ENCODE data around the gene ELP6.

Gene ELP6

GRCh38 chr3:47513125-47513929 lies at the start of gene ELP6:
Gene ELP6 (minus strand): TSS chr3:47513712. CDS start chr3:47513590, 122 bp downstream.
- Histone ChIP-seq H3K36me3 (ENCODE audit: control insufficient read depth in 2 of 2, insufficient read depth in 2 of 2, low read length in 2 of 2) (peaks cover 7 to 10% of the 10 kb centered on the region in 2 donors), H3K4me1 (ENCODE audit: control insufficient read depth, insufficient read depth, low read length) (peaks cover 14% of the 10 kb centered on the region), H3K27me3 (ENCODE audit: control insufficient read depth in 1 of 2, insufficient read depth in 2 of 2, low read length in 2 of 2) (no peaks in the 10 kb centered on the region), H3K27ac (ENCODE audit: low read length) (peak within 1 kb of the TSS; percentile 89), H3K4me3 (ENCODE audit: low read length in 2 of 2) (peak within 1 kb of the TSS; percentile 94 to 99), H3K9ac (ENCODE audit: low read length in 2 of 2) (peak within 1 kb of the TSS; percentile 86 to 89), H3K9me3 (ENCODE audit: control insufficient read depth in 2 of 2, low read length in 2 of 2) (no peaks in the 10 kb centered on the region)

GRCh38 chr3:47556351-47556750 lies 42.8 kb upstream of the ELP6 start:
- Histone ChIP-seq H3K27ac (ENCODE audit: low read length) (peak overlapping the region; percentile 64), H3K36me3 (ENCODE audit: control insufficient read depth in 2 of 2, insufficient read depth in 2 of 2, low read length in 2 of 2) (no peaks in the 10 kb centered on the region), H3K4me3 (ENCODE audit: low read length in 2 of 2) (no peak overlapping the region)

GRCh38 chr3:47554335-47554734 lies 40.8 kb upstream of the ELP6 start:
- H3K9me3 ChIP-seq (ENCODE audit: control insufficient read depth in 2 of 2, low read length in 2 of 2), result peaks cover 2 to 7% of the 10 kb centered on the region in 2 donors
- no peak overlapping the region for H3K9ac ChIP-seq (ENCODE audit: low read length in 2 of 2)
- H3K27ac ChIP-seq (ENCODE audit: low read length), result no peak overlapping the region
- H3K4me3 ChIP-seq (ENCODE audit: low read length in 2 of 2), result no peak overlapping the region
- H3K36me3 ChIP-seq (ENCODE audit: control insufficient read depth in 2 of 2, insufficient read depth in 2 of 2, low read length in 2 of 2), result no peaks in the 10 kb centered on the region
- peaks cover 4% of the 10 kb centered on the region for H3K4me1 ChIP-seq (ENCODE audit: control insufficient read depth, insufficient read depth, low read length)
- H3K27me3 ChIP-seq (ENCODE audit: control insufficient read depth in 1 of 2, insufficient read depth in 2 of 2, low read length in 2 of 2), result no peaks in the 10 kb centered on the region

More at GRCh38 chr3:47556351-47556750, 42.8 kb upstream of the ELP6 start:
- Histone ChIP-seq H3K4me1 (ENCODE audit: control insufficient read depth, insufficient read depth, low read length) (peaks cover 4% of the 10 kb centered on the region), H3K9ac (ENCODE audit: low read length in 2 of 2) (no peak overlapping the region), H3K27me3 (ENCODE audit: control insufficient read depth in 1 of 2, insufficient read depth in 2 of 2, low read length in 2 of 2) (no peaks in the 10 kb centered on the region), H3K9me3 (ENCODE audit: control insufficient read depth in 2 of 2, low read length in 2 of 2) (peaks cover 2 to 7% of the 10 kb centered on the region in 2 donors)

GRCh38 chr3:47553407-47553806 lies 39.9 kb upstream of the ELP6 start:
- H3K27me3 ChIP-seq (ENCODE audit: control insufficient read depth in 1 of 2, insufficient read depth in 2 of 2, low read length in 2 of 2), result no peaks in the 10 kb centered on the region
- H3K4me1 ChIP-seq (ENCODE audit: control insufficient read depth, insufficient read depth, low read length), result peaks cover 4% of the 10 kb centered on the region
- H3K9ac ChIP-seq (ENCODE audit: low read length in 2 of 2), result no peak overlapping the region
- H3K27ac ChIP-seq (ENCODE audit: low read length), result no peak overlapping the region
- H3K36me3 ChIP-seq (ENCODE audit: control insufficient read depth in 2 of 2, insufficient read depth in 2 of 2, low read length in 2 of 2), result no peaks in the 10 kb centered on the region
- no peak overlapping the region for H3K4me3 ChIP-seq (ENCODE audit: low read length in 2 of 2)
- H3K9me3 ChIP-seq (ENCODE audit: control insufficient read depth in 2 of 2, low read length in 2 of 2), result peaks cover 2 to 7% of the 10 kb centered on the region in 2 donors

- Histone ChIP-seq H3K9me3 (ENCODE audit: control insufficient read depth in 2 of 2, low read length in 2 of 2) (no peaks in the 10 kb centered on the region), H3K4me1 (ENCODE audit: control insufficient read depth, insufficient read depth, low read length) (peaks cover 14% of the 10 kb centered on the region), H3K4me3 (ENCODE audit: low read length in 2 of 2) (no peak overlapping the region), H3K9ac (ENCODE audit: low read length in 2 of 2) (peak overlapping the region in 1 of 2 donors; percentile 29), H3K27me3 (ENCODE audit: control insufficient read depth in 1 of 2, insufficient read depth in 2 of 2, low read length in 2 of 2) (no peaks in the 10 kb centered on the region), H3K27ac (ENCODE audit: low read length) (peak overlapping the region; percentile 76), H3K36me3 (ENCODE audit: control insufficient read depth in 2 of 2, insufficient read depth in 2 of 2, low read length in 2 of 2) (no peaks in the 10 kb centered on the region)
Observed at GRCh38 chr3:47542471-47543173, 29.1 kb upstream of the ELP6 start.

- H3K4me1 ChIP-seq (ENCODE audit: control insufficient read depth, insufficient read depth, low read length), result peaks cover 14% of the 10 kb centered on the region
- no peaks in the 10 kb centered on the region for H3K36me3 ChIP-seq (ENCODE audit: control insufficient read depth in 2 of 2, insufficient read depth in 2 of 2, low read length in 2 of 2)
- no peaks in the 10 kb centered on the region for H3K27me3 ChIP-seq (ENCODE audit: control insufficient read depth in 1 of 2, insufficient read depth in 2 of 2, low read length in 2 of 2)
- H3K4me3 ChIP-seq (ENCODE audit: low read length in 2 of 2), result no peak overlapping the region
- no peak overlapping the region for H3K9ac ChIP-seq (ENCODE audit: low read length in 2 of 2)
- H3K27ac ChIP-seq (ENCODE audit: low read length), result no peak overlapping the region
- H3K9me3 ChIP-seq (ENCODE audit: control insufficient read depth in 2 of 2, low read length in 2 of 2), result no peaks in the 10 kb centered on the region
Observed at GRCh38 chr3:47541583-47542108, 28.1 kb upstream of the ELP6 start.

GRCh38 chr3:47540281-47540680 lies 26.8 kb upstream of the ELP6 start:
- Histone ChIP-seq H3K4me1 (ENCODE audit: control insufficient read depth, insufficient read depth, low read length) (peaks cover 14% of the 10 kb centered on the region), H3K27ac (ENCODE audit: low read length) (no peak overlapping the region), H3K9ac (ENCODE audit: low read length in 2 of 2) (no peak overlapping the region), H3K36me3 (ENCODE audit: control insufficient read depth in 2 of 2, insufficient read depth in 2 of 2, low read length in 2 of 2) (no peaks in the 10 kb centered on the region), H3K4me3 (ENCODE audit: low read length in 2 of 2) (no peak overlapping the region), H3K27me3 (ENCODE audit: control insufficient read depth in 1 of 2, insufficient read depth in 2 of 2, low read length in 2 of 2) (no peaks in the 10 kb centered on the region), H3K9me3 (ENCODE audit: control insufficient read depth in 2 of 2, low read length in 2 of 2) (no peaks in the 10 kb centered on the region)

- Histone ChIP-seq H3K27me3 (ENCODE audit: control insufficient read depth in 1 of 2, insufficient read depth in 2 of 2, low read length in 2 of 2) (no peaks in the 10 kb centered on the region), H3K4me1 (ENCODE audit: control insufficient read depth, insufficient read depth, low read length) (peaks cover under 1% of the 10 kb centered on the region), H3K4me3 (ENCODE audit: low read length in 2 of 2) (no peak overlapping the region), H3K9me3 (ENCODE audit: control insufficient read depth in 2 of 2, low read length in 2 of 2) (no peaks in the 10 kb centered on the region), H3K9ac (ENCODE audit: low read length in 2 of 2) (no peak overlapping the region), H3K36me3 (ENCODE audit: control insufficient read depth in 2 of 2, insufficient read depth in 2 of 2, low read length in 2 of 2) (no peaks in the 10 kb centered on the region), H3K27ac (ENCODE audit: low read length) (no peak overlapping the region)
Observed at GRCh38 chr3:47536967-47537366, 23.5 kb upstream of the ELP6 start.

GRCh38 chr3:47536221-47536891 lies 22.8 kb upstream of the ELP6 start:
- H3K4me3 ChIP-seq (ENCODE audit: low read length in 2 of 2), result no peak overlapping the region
- no peak overlapping the region for H3K9ac ChIP-seq (ENCODE audit: low read length in 2 of 2)
- H3K4me1 ChIP-seq (ENCODE audit: control insufficient read depth, insufficient read depth, low read length), result no peaks in the 10 kb centered on the region
- no peaks in the 10 kb centered on the region for H3K36me3 ChIP-seq (ENCODE audit: control insufficient read depth in 2 of 2, insufficient read depth in 2 of 2, low read length in 2 of 2)
- no peaks in the 10 kb centered on the region for H3K27me3 ChIP-seq (ENCODE audit: control insufficient read depth in 1 of 2, insufficient read depth in 2 of 2, low read length in 2 of 2)
- no peaks in the 10 kb centered on the region for H3K9me3 ChIP-seq (ENCODE audit: control insufficient read depth in 2 of 2, low read length in 2 of 2)
- no peak overlapping the region for H3K27ac ChIP-seq (ENCODE audit: low read length)

- H3K4me1 ChIP-seq (ENCODE audit: control insufficient read depth, insufficient read depth, low read length), result no peaks in the 10 kb centered on the region
- no peaks in the 10 kb centered on the region for H3K36me3 ChIP-seq (ENCODE audit: control insufficient read depth in 2 of 2, insufficient read depth in 2 of 2, low read length in 2 of 2)
- no peaks in the 10 kb centered on the region for H3K27me3 ChIP-seq (ENCODE audit: control insufficient read depth in 1 of 2, insufficient read depth in 2 of 2, low read length in 2 of 2)
- no peaks in the 10 kb centered on the region for H3K9me3 ChIP-seq (ENCODE audit: control insufficient read depth in 2 of 2, low read length in 2 of 2)
- H3K9ac ChIP-seq (ENCODE audit: low read length in 2 of 2), result no peak overlapping the region
- H3K4me3 ChIP-seq (ENCODE audit: low read length in 2 of 2), result no peak overlapping the region
- no peak overlapping the region for H3K27ac ChIP-seq (ENCODE audit: low read length)
Observed at GRCh38 chr3:47533996-47534454, 20.5 kb upstream of the ELP6 start.
